Measurements from ENCODE around the gene DDI2.

- TF ChIP-seq CTCF (optimal IDR thresholded peaks at IDR 0.05 in 1 of 3, IDR thresholded peaks at IDR 0.05 in 1 of 3, conservative IDR thresholded peaks at IDR 0.05 in 1 of 3; ENCODE audit: extremely low read depth in 1 of 3, insufficient read depth in 2 of 3, low read length in 3 of 3) (no peak), EZH2 (IDR thresholded peaks at IDR 0.05; ENCODE audit: low read length) (no peak)
Observed at GRCh38 chr1:15718199-15718601, 100.9 kb downstream of the DDI2 start.

All from keratinocyte (primary cell).